Tibial nerve (tissue), 3 donors: ENCODE measurements around the gene ABCC8.

ENCODE experiments used
- CTCF ChIP-seq, 5 experiments: fragments of 200-600 bp in 3 of 5; fragments of 450-650 bp in 2 of 5; sonication (generic) in 3 of 5; IDR thresholded peaks; one replicate each; pipeline ENCODE4 v1.5.1; 2016 to 2019; ENCODE audit warnings: antibody characterized with exemption in 5 of 5, mild to moderate bottlenecking in 3 of 5, moderate library complexity in 2 of 5
- POLR2A ChIP-seq, 2 donors: fragments of 450-650 bp; IDR thresholded peaks; one replicate each; pipeline ENCODE4 v1.6.1; 2017; ENCODE audit warnings: antibody characterized with exemption in 2 of 2, mild to moderate bottlenecking in 2 of 2, moderate library complexity in 2 of 2

- no peak for TF ChIP-seq POLR2A (IDR thresholded peaks at IDR 0.05)
- no peak for TF ChIP-seq CTCF (IDR thresholded peaks at IDR 0.05)
Observed at GRCh38 chr11:17477084-17477333, 364 bp upstream of the ABCC8 start.
